Kidney tubule cell (primary cell): ENCODE results near the gene ZNF385D.

Experiments
- DNase-seq: peaks from one replicate; pipeline ENCODE4 v3.0.0-alpha.2; 2018; ENCODE audit warnings: low spot score

Gene ZNF385D

DNA sequence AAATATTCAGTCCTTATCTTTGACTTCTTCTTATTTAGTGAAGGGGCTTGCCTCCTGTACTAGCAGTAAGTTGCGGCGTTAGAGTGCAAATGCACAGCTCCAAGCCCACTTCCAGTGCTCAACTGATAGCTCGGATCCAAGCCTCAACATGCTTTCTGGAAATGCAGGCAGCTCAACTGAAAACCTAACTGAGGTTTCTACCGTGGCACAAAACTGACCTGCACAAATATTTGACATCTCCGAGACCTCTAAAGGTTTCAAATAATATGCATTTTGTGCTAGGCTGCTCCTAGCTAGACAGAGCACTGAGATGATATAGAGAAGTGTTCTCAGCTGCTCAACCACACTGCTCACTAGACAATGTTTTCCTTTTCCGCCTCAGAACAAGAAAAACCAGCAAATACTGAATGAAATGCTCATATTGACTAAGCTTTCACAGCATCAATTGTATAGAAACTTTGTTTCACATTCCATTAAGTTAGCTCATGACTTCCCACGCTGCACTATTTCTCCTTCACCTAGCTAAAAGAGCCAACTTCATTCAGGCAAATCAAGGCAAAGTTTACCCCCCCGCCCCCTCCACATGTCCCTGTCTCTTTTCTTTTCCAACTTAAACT, 822 bp downstream of the ZNF385D start:
- DNase-seq, result peak; percentile 68

GRCh38 chr3:21747966-21748555, 2.9 kb downstream of the ZNF385D start:
- peak; percentile 70 for DNase-seq

DNA sequence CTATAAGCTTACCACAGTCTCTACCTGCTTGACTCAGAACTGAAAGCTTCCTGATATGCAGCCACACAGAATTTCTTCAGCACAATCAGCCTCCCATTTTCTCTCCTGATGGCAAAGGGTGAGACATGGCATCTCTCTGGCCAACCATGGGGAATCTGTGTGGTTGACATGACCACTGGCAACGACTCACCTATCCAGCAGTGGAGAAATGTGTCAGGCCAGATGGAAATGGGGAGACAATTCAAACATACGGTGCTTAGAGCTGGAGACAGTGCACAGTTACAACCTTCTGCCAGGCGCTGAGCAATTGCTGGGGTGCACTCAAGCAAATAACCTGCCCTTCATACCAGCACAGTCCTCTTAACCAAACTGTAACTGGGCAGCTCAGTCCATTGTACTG, 3.6 kb downstream of the ZNF385D start:
- peak; percentile 96 for DNase-seq

DNA sequence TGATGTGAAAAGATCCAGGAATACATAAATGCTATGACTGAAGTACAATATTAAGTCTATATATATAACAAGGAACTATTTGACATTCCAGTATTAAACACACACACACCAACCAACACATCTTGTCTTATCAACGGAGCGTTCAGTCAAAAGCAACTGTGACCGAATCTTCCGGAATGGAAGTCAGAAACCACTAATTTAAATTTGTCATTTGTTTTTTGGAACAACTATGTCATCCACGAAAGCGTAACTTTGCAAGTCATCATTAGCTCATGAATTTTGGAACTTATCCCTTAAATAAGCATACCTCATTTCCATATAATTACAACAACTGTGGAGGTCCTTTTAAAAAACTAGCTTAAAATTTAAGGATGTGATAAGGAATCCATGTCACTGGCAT, 5.0 kb downstream of the ZNF385D start:
- DNase-seq, result peak; percentile 26

DNA sequence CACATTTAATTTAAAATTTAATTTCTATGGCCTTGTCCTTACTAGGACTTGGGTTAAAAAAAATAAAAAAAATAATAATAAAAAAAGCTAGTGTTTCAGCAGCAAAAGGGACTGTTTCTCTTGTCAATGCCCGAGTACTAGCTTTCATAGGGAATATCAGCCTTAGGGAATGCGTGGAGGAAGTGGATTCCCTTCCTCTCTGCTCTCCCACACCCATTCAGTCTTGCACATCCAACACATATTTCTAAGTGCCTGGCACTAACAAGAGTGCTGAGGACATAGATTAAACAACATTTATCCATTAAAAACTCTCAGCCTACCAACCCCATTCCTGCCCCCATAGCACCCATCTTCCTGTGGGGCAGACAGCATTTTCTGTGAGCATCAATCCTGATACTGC, 6.2 kb downstream of the ZNF385D start:
- no peak for DNase-seq

- no peak for DNase-seq
Observed at GRCh38 chr3:21738935-21739702, 11.9 kb downstream of the ZNF385D start.

- no peak for DNase-seq
Observed at GRCh38 chr3:21738283-21738682, 12.7 kb downstream of the ZNF385D start.

GRCh38 chr3:21734746-21735145, 16.3 kb downstream of the ZNF385D start:
- DNase-seq, result no peak

DNA sequence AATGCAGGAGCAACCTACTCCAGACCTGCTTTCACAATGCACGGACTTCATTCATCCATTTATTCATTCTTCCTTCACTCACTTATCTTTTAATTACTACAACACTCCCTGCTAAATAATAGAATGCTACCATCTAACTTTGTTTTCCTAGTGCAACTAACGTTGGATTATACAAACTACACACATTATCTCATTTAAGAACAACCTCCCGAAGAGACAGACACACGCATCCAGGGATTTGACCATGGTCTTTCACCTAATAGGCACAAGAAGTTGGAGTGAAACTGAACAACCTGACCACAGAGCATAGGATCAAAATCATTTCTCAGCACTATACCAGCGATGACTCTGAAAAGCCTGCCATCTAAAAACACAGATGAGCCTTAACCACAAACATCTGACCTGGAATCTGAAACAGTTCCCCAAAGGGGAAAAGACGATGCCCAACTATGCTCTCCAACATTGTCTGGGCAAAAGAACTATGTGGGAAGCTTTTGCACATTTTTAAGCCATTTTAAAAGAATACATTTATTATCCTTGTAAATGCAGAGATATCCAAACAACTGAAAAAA, 21.0 kb downstream of the ZNF385D start:
- peak; percentile 5 for DNase-seq

DNA sequence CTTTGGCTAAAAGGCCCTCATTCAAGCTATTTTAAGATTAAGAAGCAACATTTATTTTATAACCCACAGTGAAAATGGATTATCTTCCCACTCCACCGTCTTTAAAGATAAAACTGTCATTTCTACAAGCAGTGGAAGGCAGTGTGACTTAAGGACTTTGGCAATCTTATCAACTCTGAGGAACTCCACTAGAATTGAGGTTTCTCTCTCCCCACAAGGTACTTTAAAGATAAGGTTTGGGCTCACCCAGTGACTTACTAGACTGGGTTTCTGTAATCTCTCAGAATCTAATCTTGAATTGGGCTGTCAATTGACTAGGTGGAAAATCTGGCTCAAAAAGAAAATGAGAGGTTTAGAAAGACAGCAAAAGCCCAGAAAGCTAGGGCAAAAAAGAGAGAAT, 21.7 kb downstream of the ZNF385D start:
- DNase-seq, result no peak

- DNase-seq, result no peak
Observed at GRCh38 chr3:21722768-21723167, 28.2 kb downstream of the ZNF385D start.

DNA sequence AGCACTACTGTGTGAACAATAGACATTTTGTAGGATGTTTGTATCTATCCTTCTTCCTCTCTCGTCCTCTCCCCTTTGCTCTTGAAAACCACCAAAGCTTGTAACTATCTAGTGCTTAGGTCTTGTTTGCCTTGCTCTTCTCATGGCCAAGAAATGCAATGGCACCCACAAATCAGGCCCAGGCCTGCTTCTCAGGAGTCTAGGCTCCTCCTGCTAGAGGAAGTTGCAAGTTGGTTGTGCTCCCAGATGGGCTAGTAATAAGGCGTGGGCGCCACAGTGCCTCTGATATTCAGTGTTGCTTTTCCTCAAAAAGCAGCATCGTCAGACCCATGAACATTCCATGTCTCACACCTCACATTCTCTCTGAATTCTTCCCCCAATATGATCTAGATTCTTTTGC, 28.7 kb downstream of the ZNF385D start:
- no peak for DNase-seq

DNA sequence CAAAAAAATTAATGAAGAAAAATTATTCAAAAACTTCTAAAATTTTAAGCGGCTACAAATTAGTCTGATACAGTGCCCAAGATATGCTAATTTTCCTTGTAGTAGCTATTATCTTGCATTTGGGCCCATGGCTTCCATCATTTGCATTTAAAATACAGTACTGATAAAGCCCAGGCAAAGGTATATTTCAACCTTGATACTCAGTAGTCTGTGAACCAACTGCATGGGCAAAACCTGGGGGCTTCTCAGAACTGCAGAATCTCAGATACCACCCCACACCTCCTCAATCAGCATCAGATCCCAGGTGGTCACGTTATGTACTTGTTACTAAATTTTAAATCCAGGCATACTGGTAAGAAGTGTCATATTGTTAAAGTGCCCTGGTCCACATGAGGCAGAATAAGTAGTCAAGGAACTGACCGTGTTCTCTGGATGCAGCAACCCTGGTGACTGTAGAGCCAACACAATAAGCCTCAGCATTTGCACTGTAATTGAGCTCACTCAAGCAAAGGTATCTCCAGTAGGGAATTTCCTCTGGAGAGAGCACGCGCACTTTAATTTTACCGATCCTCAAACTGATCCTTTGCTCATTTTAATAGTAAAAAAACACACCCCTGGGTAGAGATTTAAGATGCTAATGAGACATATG, 31.9 kb downstream of the ZNF385D start:
- DNase-seq, result peak; percentile 85

GRCh38 chr3:21718161-21718765, 32.7 kb downstream of the ZNF385D start:
- DNase-seq, result peak; percentile 98

GRCh38 chr3:21715662-21716061, 35.3 kb downstream of the ZNF385D start:
- DNase-seq, result no peak

DNA sequence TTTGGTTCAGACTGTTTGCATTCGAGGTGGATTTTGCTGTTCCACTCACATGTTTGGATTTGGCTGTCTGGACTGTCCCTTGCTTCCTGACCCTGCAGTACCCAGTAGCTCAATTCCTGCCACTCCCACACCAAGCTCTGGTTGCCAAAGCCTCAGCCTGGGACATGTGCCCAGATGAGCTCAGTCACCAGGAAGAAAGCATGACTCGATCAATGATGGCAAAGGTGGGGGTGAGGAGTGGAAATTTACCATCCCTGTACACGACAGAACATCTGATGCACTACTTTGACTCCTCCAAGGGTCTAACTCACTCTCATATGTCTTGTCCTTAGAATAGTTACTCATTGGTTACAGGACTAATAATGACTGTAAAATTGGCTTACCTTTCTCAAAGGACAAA, 45.2 kb downstream of the ZNF385D start:
- DNase-seq, result peak; percentile 89

- no peak for DNase-seq
Observed at GRCh38 chr3:21704796-21705195, 46.2 kb downstream of the ZNF385D start.

GRCh38 chr3:21703291-21703690, 47.7 kb downstream of the ZNF385D start:
- no peak for DNase-seq

DNA sequence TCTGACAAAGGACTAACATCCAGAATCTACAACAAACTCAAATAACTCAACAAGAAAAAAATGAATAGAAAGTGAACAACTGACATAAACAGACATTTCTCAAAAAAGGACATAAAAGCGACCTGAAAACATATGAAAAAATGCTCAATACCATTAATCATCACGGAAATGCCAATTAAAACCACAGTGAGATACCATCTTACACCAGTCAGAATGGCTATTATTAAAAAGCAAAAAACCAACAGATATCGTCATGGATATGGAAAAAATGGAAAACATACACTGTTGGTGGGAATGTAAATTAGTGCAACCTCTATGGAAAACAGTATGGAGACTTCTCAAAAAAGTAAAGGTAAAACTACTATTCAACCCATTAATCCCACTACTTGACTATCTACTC, 53.3 kb downstream of the ZNF385D start:
- DNase-seq, result no peak

- no peak for DNase-seq
Observed at GRCh38 chr3:21694506-21694905, 56.5 kb downstream of the ZNF385D start.

DNA sequence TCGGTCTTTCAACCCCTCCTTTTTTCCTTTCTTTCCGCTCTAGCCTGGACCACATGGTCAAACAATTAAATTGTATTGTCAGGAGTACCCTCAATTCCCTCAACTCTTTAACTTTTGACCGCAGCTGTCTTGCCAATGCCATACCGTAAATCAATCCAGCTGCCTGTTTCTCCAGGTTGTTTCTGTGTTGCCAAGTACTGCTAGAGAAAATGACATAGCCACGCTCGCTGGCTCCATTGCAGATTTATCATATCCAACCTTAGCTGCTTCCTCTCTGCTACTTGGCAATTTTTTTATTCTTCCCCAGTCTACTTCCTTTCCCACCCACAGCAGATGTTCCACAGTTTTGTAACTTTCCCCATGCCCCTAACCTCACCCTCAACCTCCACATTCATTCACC, 60.0 kb downstream of the ZNF385D start:
- no peak for DNase-seq

DNA sequence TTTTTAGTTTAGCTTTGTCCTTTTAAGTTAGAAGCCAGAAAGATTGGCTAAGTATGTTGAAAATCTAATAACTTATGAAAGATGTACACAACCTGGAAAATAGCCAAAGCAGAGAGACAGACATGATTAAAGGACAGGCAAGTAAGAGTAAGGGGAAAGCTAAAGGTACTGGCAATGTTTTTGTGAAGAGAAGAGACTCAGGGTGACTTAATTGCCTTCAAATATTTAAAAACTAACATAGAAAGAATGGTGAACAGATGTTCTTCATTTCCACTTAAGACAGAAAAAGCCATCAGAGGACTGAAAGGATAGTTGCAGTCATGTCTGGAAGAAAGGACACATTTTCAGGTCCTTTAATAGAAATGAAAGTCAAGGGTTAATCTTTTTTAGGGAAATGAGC, 68.8 kb downstream of the ZNF385D start:
- no peak for DNase-seq
